SK-N-SH (cell line): ENCODE measurements around the gene KPTN. TPM values are rescaled to one million over a fixed set of nuclear protein-coding genes. Genes with fewer than 3 reads are reported as not detected.
A peak's percentile ranks its signal among the peaks of the same experiment; 100 is the strongest.

ENCODE experiments used
- CTCF ChIA-PET: fragments of 300-600, 350-600 bp; formaldehyde crosslinking; extraction: SDS; loops from one replicate; lab custom pipeline; 2021; lab: Yijun Ruan, JAX
- POLR2A ChIA-PET: fragments of 350-600 bp; sonication (Branson Sonifier 250); formaldehyde crosslinking; extraction: SDS; loops from one replicate; lab custom pipeline; 2020; ENCODE audit warnings: antibody characterized with exemption, inconsistent platforms; lab: Yijun Ruan, JAX
- DNase-seq: peaks from one replicate; pipeline ENCODE4 v3.0.0; 2012
- H2AFZ ChIP-seq: fragments of 200-600 bp; sonication (generic); 2 replicates; pipeline ENCODE4 v1.8.1; 2016; ENCODE audit warnings: antibody characterized with exemption, mild to moderate bottlenecking, low read depth
- H3F3A ChIP-seq: fragments of 200-600 bp; sonication (generic); replicated peaks from 2 replicates; pipeline ENCODE3; 2016; ENCODE audit warnings: antibody characterized with exemption, mild to moderate bottlenecking; ENCODE audit not compliant: insufficient read depth
- H3K27ac ChIP-seq, 2 experiments: fragments of 200-500 bp in 1 of 2; fragments of 200-600 bp in 1 of 2; sonication (Bioruptor generic) in 1 of 2; sonication (generic), shearing (Covaris generic) in 1 of 2; 2 replicates each; pipeline versions ENCODE4 v1.5.1 to v1.6.1; 2014 to 2016; ENCODE audit warnings: low read depth in 2 of 2, inconsistent platforms in 1 of 2, low read length in 1 of 2, mild to moderate bottlenecking in 1 of 2, mixed read lengths in 1 of 2
- H3K27me3 ChIP-seq: fragments of 200-600 bp; sonication (generic), shearing (Covaris generic); 2 replicates; pipeline ENCODE4 v1.6.1; 2016; ENCODE audit warnings: mixed run types; ENCODE audit not compliant: insufficient read depth
- H3K36me3 ChIP-seq, 2 experiments: fragments of 200-500 bp in 1 of 2; fragments of 200-600 bp in 1 of 2; sonication (Bioruptor generic) in 1 of 2; sonication (generic) in 1 of 2; replicated peaks in 1 of 2; 2 replicates each; pipeline versions ENCODE3 to v1.5.1; 2014 to 2016; ENCODE audit warnings: low read length in 1 of 2, mild to moderate bottlenecking in 1 of 2; ENCODE audit not compliant: insufficient read depth in 2 of 2, control insufficient read depth in 1 of 2
- H3K4me1 ChIP-seq, 2 experiments: fragments of 200-500 bp in 1 of 2; fragments of 200-600 bp in 1 of 2; sonication (Bioruptor generic) in 1 of 2; sonication (generic), shearing (Covaris generic) in 1 of 2; 2 replicates each; pipeline versions ENCODE4 v1.5.1 to v1.6.1; 2014 to 2016; ENCODE audit warnings: low read depth in 1 of 2, low read length in 1 of 2, mixed run types in 1 of 2; ENCODE audit not compliant: insufficient read depth in 2 of 2, control insufficient read depth in 1 of 2
- H3K4me2 ChIP-seq: fragments of 200-600 bp; sonication (generic), shearing (Covaris generic); 2 replicates; pipeline ENCODE4 v1.6.1; 2017; ENCODE audit warnings: mixed run types
- H3K4me3 ChIP-seq, 2 experiments: fragments of 200-500 bp in 1 of 2; fragments of 200-600 bp in 1 of 2; sonication (Bioruptor generic) in 1 of 2; sonication (generic), shearing (Covaris generic) in 1 of 2; 2 replicates each; pipeline versions ENCODE4 v1.5.1 to v1.8.1; 2014 to 2016; ENCODE audit warnings: low read depth in 2 of 2, inconsistent platforms in 1 of 2, low read length in 1 of 2, mild to moderate bottlenecking in 1 of 2, mixed read lengths in 1 of 2, moderate library complexity in 1 of 2
- H3K79me2 ChIP-seq: fragments of 200-600 bp; sonication (generic); 2 replicates; pipeline ENCODE4 v1.8.1; 2017; ENCODE audit warnings: mild to moderate bottlenecking; ENCODE audit not compliant: insufficient read depth
- H3K9ac ChIP-seq: fragments of 200-600 bp; sonication (generic); 2 replicates; pipeline ENCODE4 v1.6.1; 2017; ENCODE audit warnings: mixed run types
- H3K9me2 ChIP-seq: fragments of 200-600 bp; sonication (generic); 2 replicates; pipeline ENCODE4 v1.6.1; 2017; ENCODE audit warnings: mixed run types
- H3K9me3 ChIP-seq: fragments of 200-600 bp; sonication (generic); 2 replicates; pipeline ENCODE4 v1.6.1; 2017; ENCODE audit warnings: mixed run types, mild to moderate bottlenecking, moderate library complexity
- H4K20me1 ChIP-seq: fragments of 200-600 bp; sonication (generic); 2 replicates; pipeline ENCODE4 v1.6.1; 2017; ENCODE audit warnings: mild to moderate bottlenecking, mixed run types; ENCODE audit not compliant: insufficient read depth
- CHD2 ChIP-seq: fragments of 150-350 bp; IDR thresholded peaks from 2 replicates; pipeline ENCODE4 v1.6.1; 2018; ENCODE audit warnings: low read length; ENCODE audit not compliant: partially characterized antibody
- CTCF ChIP-seq: fragments of 200-600 bp; sonication (generic); IDR thresholded peaks from 2 replicates; pipeline ENCODE4 v1.6.1; 2017; ENCODE audit warnings: antibody characterized with exemption, mild to moderate bottlenecking, moderate library complexity
- ELF1 ChIP-seq: IDR thresholded peaks from 2 replicates; pipeline ENCODE4 v1.4.0; 2012
- EP300 ChIP-seq, 2 experiments: IDR thresholded peaks; 2 replicates each; pipeline versions ENCODE4 v1.4.0 to v1.6.1; 2012; ENCODE audit warnings: borderline replicate concordance in 1 of 2, low read depth in 1 of 2, low read length in 1 of 2
- FOSL2 ChIP-seq: IDR thresholded peaks from 2 replicates; pipeline ENCODE4 v1.4.0; 2012; ENCODE audit warnings: low read depth, mild to moderate bottlenecking, moderate library complexity, borderline replicate concordance
- FOXM1 ChIP-seq: IDR thresholded peaks from 2 replicates; pipeline ENCODE4 v1.4.0; 2012; ENCODE audit warnings: low read depth, mild to moderate bottlenecking
- MXI1 ChIP-seq: IDR thresholded peaks from 2 replicates; pipeline ENCODE4 v1.6.1; 2012; ENCODE audit warnings: mild to moderate bottlenecking, low read depth, low read length, improper control_type of control experiment
- NRF1 ChIP-seq: IDR thresholded peaks from 2 replicates; pipeline ENCODE4 v1.6.1; 2012; ENCODE audit warnings: low read depth, mild to moderate bottlenecking, low read length
- PBX3 ChIP-seq: IDR thresholded peaks from 2 replicates; pipeline ENCODE4; 2012
- RAD21 ChIP-seq: IDR thresholded peaks from 2 replicates; pipeline ENCODE4 v1.6.1; 2012; ENCODE audit warnings: mild to moderate bottlenecking, low read length
- RCOR1 ChIP-seq: fragments of 150-350 bp; IDR thresholded peaks from 2 replicates; pipeline ENCODE4 v1.6.1; 2017; ENCODE audit warnings: antibody characterized with exemption, low read length
- REST ChIP-seq: IDR thresholded peaks from 2 replicates; pipeline ENCODE4 v1.6.1; 2012; ENCODE audit warnings: mild to moderate bottlenecking, low read depth, low read length, moderate library complexity
- TEAD4 ChIP-seq: IDR thresholded peaks from 2 replicates; pipeline ENCODE4 v1.4.0; 2012; ENCODE audit warnings: mild to moderate bottlenecking, borderline replicate concordance; ENCODE audit not compliant: insufficient read depth
- YY1 ChIP-seq: IDR thresholded peaks from 2 replicates; pipeline ENCODE4 v1.4.0; 2012; ENCODE audit warnings: low read depth, mild to moderate bottlenecking
- ZBTB33 ChIP-seq: IDR thresholded peaks from 2 replicates; pipeline ENCODE4 v1.4.0; 2012; ENCODE audit warnings: low read depth, borderline replicate concordance
- WGBS: methylation state at CpG from one replicate; pipeline ENCODE4 v1.1.6; 2017; ENCODE audit warnings: low lambda C conversion rate; 5-methylcytosine and 5-hydroxymethylcytosine counted together
- polyA plus RNA-seq, 3 experiments: library from polyadenylated mRNA; depleted of rRNA; stranded (reverse); fragments of >200 nt; gene quantifications; 2 replicates each; pipeline ENCODE4 v1.2.3, GENCODE V29; 2012

Gene KPTN
- polyA plus RNA-seq, 1 of the 3 experiments (the other 2 are of a cell fraction) = 15.8 TPM

- Histone ChIP-seq H3K27ac (peak overlapping the region in 1 of 2 experiments; percentile 84; a peak in 2 of 4 replicates), H3K9me2 (no peaks in the 10 kb centered on the region), H3F3A (no peaks in the 10 kb centered on the region), H3K36me3 (peaks cover under 1 to 41% of the 10 kb centered on the region in 2 experiments), H4K20me1 (no peaks in the 10 kb centered on the region), H3K79me2 (no peaks in the 10 kb centered on the region), H3K4me1 (peaks cover 0 to 71% of the 10 kb centered on the region in 2 experiments; a peak in 1 of 4 replicates), H3K27me3 (no peaks in the 10 kb centered on the region), H3K4me2 (no peak overlapping the region), H2AFZ (no peak overlapping the region), H3K4me3 (no peak overlapping the region), H3K9me3 (no peaks in the 10 kb centered on the region), H3K9ac (no peak overlapping the region)
- DNase-seq = no peak
- ChIA-PET CTCF (interaction anchor here (1.0 to 8.8 kb wide), 6 partner anchors 10 to 201 kb away, joined by 3 to 67 read pairs (median 8); partner anchors contain the start of genes DHX34, KPTN and NAPA), POLR2A (interaction anchor here (1.0 to 1.3 kb wide), 2 partner anchors 13 to 103 kb away, joined by 3 to 4 read pairs; partner anchors contain the start of gene KPTN)
- TF ChIP-seq CHD2 (peak; percentile 26), MXI1 (peak; percentile 21; the same call in 1 of the 2 replicates), FOSL2 (no peak), TEAD4 (no peak), FOXM1 (no peak), YY1 (no peak), REST (no peak), NRF1 (no peak), ELF1 (no peak), EP300 (IDR thresholded peaks at IDR 0.05; ENCODE audit: borderline replicate concordance in 1 of 2, low read depth in 1 of 2, low read length in 1 of 2) (no peak)
- WGBS = 92% methylated on average over 15 of the region's 23 CpGs
Measured at GRCh38 chr19:47497050-47497766, 13.2 kb upstream of the KPTN start.

GRCh38 chr19:47495478-47496372 lies 11.7 kb upstream of the KPTN start:
- ChIA-PET POLR2A (interaction anchor here (0.8 to 1.4 kb wide), 2 partner anchors 12 kb away, joined by 3 to 14 read pairs; partner anchors contain the start of gene KPTN), CTCF (interaction anchor here (0.9 to 8.8 kb wide), 8 partner anchors 11 to 776 kb away, joined by 3 to 67 read pairs (median 13); partner anchors contain the start of genes KPTN and NAPA)
- H3K27me3 ChIP-seq = no peaks in the 10 kb centered on the region
- H3K36me3 ChIP-seq = peaks cover 0 to 35% of the 10 kb centered on the region in 2 experiments
- no peak overlapping the region for H3K4me3 ChIP-seq
- no peak overlapping the region for H3K9ac ChIP-seq
- no peaks in the 10 kb centered on the region for H3K9me2 ChIP-seq
- no peak for DNase-seq
- H2AFZ ChIP-seq = no peak overlapping the region
- H4K20me1 ChIP-seq = no peaks in the 10 kb centered on the region
- peak overlapping the region in 1 of 2 experiments; percentile 84; a peak in 2 of 4 replicates for H3K27ac ChIP-seq
- H3K4me1 ChIP-seq = peaks cover 0 to 82% of the 10 kb centered on the region in 2 experiments; a peak in 1 of 4 replicates
- no peak overlapping the region for H3K4me2 ChIP-seq
- H3F3A ChIP-seq = no peaks in the 10 kb centered on the region
- no peaks in the 10 kb centered on the region for H3K9me3 ChIP-seq
- 83% methylated on average over 14 of the region's 17 CpGs for WGBS
- no peaks in the 10 kb centered on the region for H3K79me2 ChIP-seq
- TF ChIP-seq PBX3 (no peak), CTCF (no peak), RCOR1 (no peak), YY1 (no peak), RAD21 (no peak), ZBTB33 (no peak), TEAD4 (no peak)
